Hepatocyte (in vitro differentiated cells): ENCODE results near the gene CELF4.

Experiments used
- EZH2 ChIP-seq: fragments of 200-600 bp; sonication (generic); IDR thresholded peaks from 2 replicates; pipeline ENCODE4 v1.6.1; 2016; ENCODE audit warnings: antibody characterized with exemption, mild to moderate bottlenecking, borderline replicate concordance
- EZH2phosphoT487 ChIP-seq: fragments of 200-600 bp; sonication (generic); IDR thresholded peaks from one replicate; pipeline ENCODE4 v1.6.1; 2018; ENCODE audit warnings: antibody characterized with exemption, mild to moderate bottlenecking, low read depth, moderate library complexity; ENCODE audit not compliant: unreplicated experiment, severe bottlenecking
- TF ChIP-seq, protein P1 (sequence below): fragments of 200-600 bp; sonication (generic); IDR thresholded peaks from 2 replicates; pipeline ENCODE4 v1.5.1; 2016; ENCODE audit warnings: antibody characterized with exemption, mild to moderate bottlenecking; ENCODE audit not compliant: poor library complexity

DNA sequence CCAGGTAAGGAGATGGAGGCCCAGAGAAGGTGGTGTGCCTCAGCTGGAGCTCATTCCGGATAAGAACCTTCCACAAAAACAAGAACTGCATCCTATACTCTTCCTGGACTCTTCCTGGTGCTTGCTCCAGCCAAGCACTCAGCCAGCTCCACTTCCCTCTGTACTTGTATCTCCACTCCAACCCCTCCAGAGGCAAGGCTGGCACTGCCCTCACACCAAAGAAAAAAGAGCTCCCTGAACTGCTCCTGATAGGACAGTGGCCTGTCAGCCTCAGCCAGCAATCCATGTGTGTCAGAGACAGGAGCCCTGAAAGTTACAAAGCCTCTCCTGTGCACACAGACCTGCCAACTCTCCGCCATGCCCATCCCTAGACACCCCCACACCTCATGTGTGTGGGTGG lies 248.1 kb downstream of the CELF4 start:
- TF ChIP-seq, protein P1, sequence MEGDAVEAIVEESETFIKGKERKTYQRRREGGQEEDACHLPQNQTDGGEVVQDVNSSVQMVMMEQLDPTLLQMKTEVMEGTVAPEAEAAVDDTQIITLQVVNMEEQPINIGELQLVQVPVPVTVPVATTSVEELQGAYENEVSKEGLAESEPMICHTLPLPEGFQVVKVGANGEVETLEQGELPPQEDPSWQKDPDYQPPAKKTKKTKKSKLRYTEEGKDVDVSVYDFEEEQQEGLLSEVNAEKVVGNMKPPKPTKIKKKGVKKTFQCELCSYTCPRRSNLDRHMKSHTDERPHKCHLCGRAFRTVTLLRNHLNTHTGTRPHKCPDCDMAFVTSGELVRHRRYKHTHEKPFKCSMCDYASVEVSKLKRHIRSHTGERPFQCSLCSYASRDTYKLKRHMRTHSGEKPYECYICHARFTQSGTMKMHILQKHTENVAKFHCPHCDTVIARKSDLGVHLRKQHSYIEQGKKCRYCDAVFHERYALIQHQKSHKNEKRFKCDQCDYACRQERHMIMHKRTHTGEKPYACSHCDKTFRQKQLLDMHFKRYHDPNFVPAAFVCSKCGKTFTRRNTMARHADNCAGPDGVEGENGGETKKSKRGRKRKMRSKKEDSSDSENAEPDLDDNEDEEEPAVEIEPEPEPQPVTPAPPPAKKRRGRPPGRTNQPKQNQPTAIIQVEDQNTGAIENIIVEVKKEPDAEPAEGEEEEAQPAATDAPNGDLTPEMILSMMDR: no peak
- TF ChIP-seq EZH2phosphoT487: no peak
- TF ChIP-seq EZH2: no peak
